Smooth muscle cell (in vitro differentiated cells): ENCODE measurements around the gene KIF4A. TPM values are rescaled to one million over a fixed set of nuclear protein-coding genes. Genes with fewer than 3 reads are reported as not detected.

ENCODE experiments used
- DNase-seq: peaks from one replicate; lab custom pipeline; 2025; ENCODE audit not compliant: unreplicated experiment; lab: John Stamatoyannopoulos, UW
- H2AFZ ChIP-seq: fragments of 200-600 bp; sonication (generic); 2 replicates; pipeline ENCODE4 v1.6.0; 2016; ENCODE audit warnings: antibody characterized with exemption, low read depth, mild to moderate bottlenecking
- H3F3A ChIP-seq: fragments of 200-600 bp; sonication (generic); 2 replicates; pipeline ENCODE4 v1.6.0; 2017; ENCODE audit warnings: antibody characterized with exemption, low read depth
- H3K27ac ChIP-seq: fragments of 200-600 bp; sonication (generic); 2 replicates; pipeline ENCODE4 v1.5.1; 2016; ENCODE audit warnings: low read depth, mild to moderate bottlenecking
- H3K27me3 ChIP-seq: fragments of 200-600 bp; sonication (generic); 2 replicates; pipeline ENCODE4 v1.6.1; 2016; ENCODE audit warnings: low read depth, mild to moderate bottlenecking
- H3K36me3 ChIP-seq: fragments of 200-600 bp; sonication (generic); 2 replicates; pipeline ENCODE4 v1.5.1; 2016; ENCODE audit warnings: low read depth
- H3K4me1 ChIP-seq: fragments of 200-600 bp; sonication (generic); 2 replicates; pipeline ENCODE4 v1.5.1; 2016; ENCODE audit warnings: low read depth
- H3K4me2 ChIP-seq: fragments of 200-600 bp; sonication (generic); 2 replicates; pipeline ENCODE4 v1.6.0; 2016; ENCODE audit warnings: mild to moderate bottlenecking
- H3K4me3 ChIP-seq: fragments of 200-600 bp; sonication (generic); 2 replicates; pipeline ENCODE4 v1.5.1; 2016; ENCODE audit warnings: mild to moderate bottlenecking
- H3K79me2 ChIP-seq: fragments of 200-600 bp; sonication (generic); 2 replicates; pipeline ENCODE4 v1.6.0; 2016; ENCODE audit warnings: low read depth, mild to moderate bottlenecking
- H3K9ac ChIP-seq: fragments of 200-600 bp; sonication (generic); 2 replicates; pipeline ENCODE4 v1.6.0; 2016; ENCODE audit warnings: low read depth
- H3K9me3 ChIP-seq: fragments of 200-600 bp; sonication (generic); replicated peaks from 2 replicates; pipeline ENCODE4 v1.5.1; 2016; ENCODE audit warnings: low read depth
- H4K20me1 ChIP-seq: fragments of 200-600 bp; sonication (generic); 2 replicates; pipeline ENCODE4 v1.6.0; 2016; ENCODE audit warnings: low read depth
- CTCF ChIP-seq: fragments of 200-600 bp; sonication (generic); IDR thresholded peaks from 2 replicates; pipeline ENCODE4 v1.5.1; 2017; ENCODE audit warnings: borderline replicate concordance, mild to moderate bottlenecking, antibody characterized with exemption; ENCODE audit not compliant: insufficient read depth, poor library complexity, severe bottlenecking
- WGBS: methylation state at CpG from one replicate; pipeline ENCODE4 v1.1.7; 2016; ENCODE audit warnings: low lambda C conversion rate; 5-methylcytosine and 5-hydroxymethylcytosine counted together
- polyA plus RNA-seq: library from polyadenylated mRNA; unstranded; fragments of >200 nt; fragmentation: Nextera tagmentation; extraction: Ambion mirVana; gene quantifications from 2 replicates; pipeline ENCODE4 v1.2.1, GENCODE V29; 2016
- total RNA-seq: library from RNA; depleted of rRNA; stranded (reverse); fragments of >200 nt; gene quantifications from 2 replicates; pipeline ENCODE4 v1.2.3, GENCODE V29; 2014

The KIF4A gene
- total and polyA plus RNA-seq, 2 experiments from 2014 or later: 1.8 to 5.9 TPM

GRCh38 chrX:70422851-70423341 is 133.0 kb downstream of the KIF4A start, which contains the start of gene GDPD2:
Gene GDPD2, plus strand, starts transcription at chrX:70423314. Its CDS starts 1,671 bp downstream, at chrX:70424985.
- Histone ChIP-seq H3K4me1 (no peaks in the 10 kb centered on the region), H3K27ac (no peak within 1 kb of the TSS), H4K20me1 (no peaks in the 10 kb centered on the region), H3K9ac (no peak within 1 kb of the TSS), H3K27me3 (no peaks in the 10 kb centered on the region), H3K79me2 (no peaks in the 10 kb centered on the region), H3F3A (no peaks in the 10 kb centered on the region), H3K9me3 (no peaks in the 10 kb centered on the region), H3K4me3 (no peak within 1 kb of the TSS), H2AFZ (no peak within 1 kb of the TSS), H3K36me3 (no peaks in the 10 kb centered on the region), H3K4me2 (no peak within 1 kb of the TSS)
- no peak for TF ChIP-seq CTCF
- 52% methylated on average over 11 of the region's 11 CpGs for WGBS
- no peak for DNase-seq

GRCh38 chrX:70423936-70424675 is 134.2 kb downstream of the KIF4A start:
- Histone ChIP-seq H3K4me2 (no peak overlapping the region), H3K9ac (no peak overlapping the region), H3K9me3 (no peaks in the 10 kb centered on the region), H3K4me1 (no peaks in the 10 kb centered on the region), H3K4me3 (no peak overlapping the region), H3K27me3 (no peaks in the 10 kb centered on the region), H3K36me3 (no peaks in the 10 kb centered on the region), H2AFZ (no peak overlapping the region), H3K27ac (no peak overlapping the region), H3F3A (no peaks in the 10 kb centered on the region), H3K79me2 (no peaks in the 10 kb centered on the region), H4K20me1 (no peaks in the 10 kb centered on the region)
- DNase-seq: no peak
- no peak for TF ChIP-seq CTCF
- WGBS: 63% methylated on average over 10 of the region's 10 CpGs

GRCh38 chrX:70424801-70425200 is 134.9 kb downstream of the KIF4A start:
- H4K20me1 ChIP-seq: no peaks in the 10 kb centered on the region
- no peak overlapping the region for H3K27ac ChIP-seq
- no peak overlapping the region for H3K4me2 ChIP-seq
- H3K9ac ChIP-seq: no peak overlapping the region
- H3K36me3 ChIP-seq: no peaks in the 10 kb centered on the region
- DNase-seq: no peak
- H3K4me3 ChIP-seq: no peak overlapping the region
- H3K27me3 ChIP-seq: no peaks in the 10 kb centered on the region
- 79% methylated on average over 10 of the region's 10 CpGs for WGBS
- no peak for TF ChIP-seq CTCF
- H3K79me2 ChIP-seq: no peaks in the 10 kb centered on the region
- no peaks in the 10 kb centered on the region for H3K4me1 ChIP-seq
- H2AFZ ChIP-seq: no peak overlapping the region
- no peaks in the 10 kb centered on the region for H3K9me3 ChIP-seq
- H3F3A ChIP-seq: no peaks in the 10 kb centered on the region
